HepG2 (cell line): ENCODE data around the gene NDRG3. TPM values are rescaled to one million over a fixed set of nuclear protein-coding genes. Genes with fewer than 3 reads are reported as not detected.

Source experiments
- ATF7-NPFF ChIP-seq: sonication (generic); formaldehyde crosslinking; IDR thresholded peaks from 2 replicates; pipeline ENCODE4 v1.8.1; 2023; ENCODE audit warnings: mild to moderate bottlenecking, low read depth, missing genetic modification reagents, moderate library complexity
- E2F2 ChIP-seq: sonication (generic); formaldehyde crosslinking; IDR thresholded peaks from 2 replicates; pipeline ENCODE4 v1.4.0; 2020; ENCODE audit warnings: missing genetic modification reagents, borderline replicate concordance
- FOXO4 ChIP-seq: sonication (generic); formaldehyde crosslinking; conservative IDR thresholded peaks from 2 replicates; pipeline ENCODE4 v1.8.1; 2023; ENCODE audit warnings: missing genetic modification reagents
- GFI1 ChIP-seq: sonication (generic); formaldehyde crosslinking; IDR thresholded peaks from 2 replicates; pipeline ENCODE4 v1.5.0; 2020; ENCODE audit warnings: missing genetic modification reagents, mild to moderate bottlenecking, borderline replicate concordance
- HNF4G ChIP-seq, 2 experiments: sonication (generic) in 1 of 2; formaldehyde crosslinking in 1 of 2; IDR thresholded peaks; 2 replicates each; pipeline versions ENCODE4 v1.4.0 to v1.6.1; 2011 to 2020; ENCODE audit warnings: borderline replicate concordance in 2 of 2, low read depth in 2 of 2, mild to moderate bottlenecking in 2 of 2, low read length in 1 of 2, missing genetic modification reagents in 1 of 2, moderate library complexity in 1 of 2
- KDM4B ChIP-seq: sonication (generic); formaldehyde crosslinking; IDR thresholded peaks from 2 replicates; pipeline ENCODE4 v1.4.0; 2020; ENCODE audit warnings: missing genetic modification reagents
- PAF1 ChIP-seq: IDR thresholded peaks from 2 replicates; pipeline ENCODE4 v1.6.1; 2016; ENCODE audit warnings: missing genetic modification reagents, missing compliant biosample characterization
- PCBP1 ChIP-seq: fragments of 200-400 bp; formaldehyde crosslinking; IDR thresholded peaks from 2 replicates; pipeline ENCODE4 v1.6.1; 2017; ENCODE audit warnings: mild to moderate bottlenecking, low read depth, low read length, borderline replicate concordance
- SALL2 ChIP-seq: sonication (generic); formaldehyde crosslinking; IDR thresholded peaks from 2 replicates; pipeline ENCODE4 v1.8.1; 2023; ENCODE audit warnings: mild to moderate bottlenecking, missing genetic modification reagents, inconsistent platforms
- SKIL ChIP-seq: sonication (generic); formaldehyde crosslinking; IDR thresholded peaks from 2 replicates; pipeline ENCODE4 v1.8.0; 2022; ENCODE audit warnings: missing genetic modification reagents, mild to moderate bottlenecking, moderate library complexity, borderline replicate concordance
- TGIF2 ChIP-seq: IDR thresholded peaks from 2 replicates; pipeline ENCODE4 v1.6.1; 2016; ENCODE audit warnings: control low read depth, missing compliant biosample characterization
- TSC22D2 ChIP-seq: sonication (generic); formaldehyde crosslinking; IDR thresholded peaks from 2 replicates; pipeline ENCODE4 v1.5.1; 2020; ENCODE audit warnings: missing genetic modification reagents, mild to moderate bottlenecking, borderline replicate concordance
- ZNF337 ChIP-seq: sonication (generic); formaldehyde crosslinking; IDR thresholded peaks from 2 replicates; pipeline ENCODE4 v1.5.1; 2020; ENCODE audit warnings: missing genetic modification reagents, low read depth, mild to moderate bottlenecking, borderline replicate concordance
- ZNF598 ChIP-seq: sonication (generic); formaldehyde crosslinking; IDR thresholded peaks from 2 replicates; pipeline ENCODE4 v1.5.1; 2020; ENCODE audit warnings: mild to moderate bottlenecking, missing genetic modification reagents, borderline replicate concordance
- ZNF639 ChIP-seq: conservative IDR thresholded peaks from 2 replicates; pipeline ENCODE4 v1.6.1; 2018; ENCODE audit warnings: missing genetic modification reagents
- polyA plus RNA-seq, 8 experiments: library from polyadenylated mRNA; depleted of rRNA in 3 of 8; stranded (reverse) in 7 of 8; unstranded in 1 of 8; fragments of >200 nt; fragmentation: Illumina TruSeq in 4 of 8; extraction: Trizol in 4 of 8; gene quantifications; 2 replicates each; pipeline versions ENCODE4 v1.2.1 to v1.2.3, GENCODE V29; 2011 to 2016; ENCODE audit warnings: low read depth in 4 of 8, missing spikeins in 1 of 8, mixed read lengths in 1 of 8; ENCODE audit not compliant: insufficient read depth in 1 of 8
- total RNA-seq, 5 experiments: library from RNA; depleted of rRNA; stranded (reverse); fragments of >200 nt; fragmentation: Illumina TruSeq; extraction: Trizol; gene quantifications; 2 replicates each; pipeline ENCODE4 v1.2.3, GENCODE V29; 2016; ENCODE audit warnings: low read depth in 1 of 5
- TF ChIP-seq, protein P1 (sequence below): sonication (generic); formaldehyde crosslinking; IDR thresholded peaks from 2 replicates; pipeline ENCODE4 v1.4.0; 2020; ENCODE audit warnings: mild to moderate bottlenecking, missing genetic modification reagents
- TF ChIP-seq, protein P2 (sequence below): sonication (generic); formaldehyde crosslinking; IDR thresholded peaks from 2 replicates; pipeline ENCODE4 v1.8.0; 2022; ENCODE audit warnings: missing genetic modification reagents, mild to moderate bottlenecking, borderline replicate concordance

Gene NDRG3
- total and polyA plus RNA-seq, 2 of the 13 experiments (the other 11 are each of a cell fraction or from before 2014, with no cell fraction given) = 36.0 to 40.5 TPM

- TF ChIP-seq PCBP1 (no peak), PAF1 (CRISPR knock-in tag) (no peak), HNF4G (IDR thresholded peaks at IDR 0.05; ENCODE audit: borderline replicate concordance, low read depth, low read length) (peak; percentile 42; the same call in 1 of the 2 replicates), HNF4G (CRISPR knock-in tag; IDR thresholded peaks at IDR 0.05; ENCODE audit: borderline replicate concordance, low read depth) (no peak), FOXO4 (0 out of 2 replicates have a peak, but pooled peaks have one; percentile 67), E2F2 (CRISPR knock-in tag) (0 out of 2 replicates have a peak, but pooled peaks have one; percentile 3), SALL2 (no peak), GFI1 (no peak), ZNF639 (no peak), ZNF598 (CRISPR knock-in tag) (no peak; the same call in 1 of the 2 replicates), TSC22D2 (CRISPR knock-in tag) (no peak), SKIL (no peak), ATF7-NPFF (CRISPR knock-in tag) (no peak), TGIF2 (peak; percentile 30; the same call in 1 of the 2 replicates), KDM4B (CRISPR knock-in tag) (no peak), ZNF337 (CRISPR knock-in tag) (no peak)
- TF ChIP-seq, protein P1, sequence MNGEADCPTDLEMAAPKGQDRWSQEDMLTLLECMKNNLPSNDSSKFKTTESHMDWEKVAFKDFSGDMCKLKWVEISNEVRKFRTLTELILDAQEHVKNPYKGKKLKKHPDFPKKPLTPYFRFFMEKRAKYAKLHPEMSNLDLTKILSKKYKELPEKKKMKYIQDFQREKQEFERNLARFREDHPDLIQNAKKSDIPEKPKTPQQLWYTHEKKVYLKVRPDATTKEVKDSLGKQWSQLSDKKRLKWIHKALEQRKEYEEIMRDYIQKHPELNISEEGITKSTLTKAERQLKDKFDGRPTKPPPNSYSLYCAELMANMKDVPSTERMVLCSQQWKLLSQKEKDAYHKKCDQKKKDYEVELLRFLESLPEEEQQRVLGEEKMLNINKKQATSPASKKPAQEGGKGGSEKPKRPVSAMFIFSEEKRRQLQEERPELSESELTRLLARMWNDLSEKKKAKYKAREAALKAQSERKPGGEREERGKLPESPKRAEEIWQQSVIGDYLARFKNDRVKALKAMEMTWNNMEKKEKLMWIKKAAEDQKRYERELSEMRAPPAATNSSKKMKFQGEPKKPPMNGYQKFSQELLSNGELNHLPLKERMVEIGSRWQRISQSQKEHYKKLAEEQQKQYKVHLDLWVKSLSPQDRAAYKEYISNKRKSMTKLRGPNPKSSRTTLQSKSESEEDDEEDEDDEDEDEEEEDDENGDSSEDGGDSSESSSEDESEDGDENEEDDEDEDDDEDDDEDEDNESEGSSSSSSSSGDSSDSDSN (CRISPR knock-in tag) = no peak
- TF ChIP-seq, protein P2, sequence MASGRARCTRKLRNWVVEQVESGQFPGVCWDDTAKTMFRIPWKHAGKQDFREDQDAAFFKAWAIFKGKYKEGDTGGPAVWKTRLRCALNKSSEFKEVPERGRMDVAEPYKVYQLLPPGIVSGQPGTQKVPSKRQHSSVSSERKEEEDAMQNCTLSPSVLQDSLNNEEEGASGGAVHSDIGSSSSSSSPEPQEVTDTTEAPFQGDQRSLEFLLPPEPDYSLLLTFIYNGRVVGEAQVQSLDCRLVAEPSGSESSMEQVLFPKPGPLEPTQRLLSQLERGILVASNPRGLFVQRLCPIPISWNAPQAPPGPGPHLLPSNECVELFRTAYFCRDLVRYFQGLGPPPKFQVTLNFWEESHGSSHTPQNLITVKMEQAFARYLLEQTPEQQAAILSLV = no peak
Observed at GRCh38 chr20:36606158-36607066, 139.5 kb downstream of the NDRG3 start (continued).
